ENCODE data around the gene KAT6B.
A peak's percentile ranks its signal among the peaks of the same experiment; 100 is the strongest.
"Not testable (repeated sequence)": the region's sequence is repeated elsewhere in the genome, so short reads cannot be mapped to it uniquely, and the experiment has no call there.

KAT6B gene

GRCh38 chr10:74792726-74793125 is 33.7 kb upstream of the KAT6B start:
- DNase-seq (ENCODE audit: low read depth): no peak

GRCh38 chr10:74793240-74793639 is 33.2 kb upstream of the KAT6B start:
- not testable (repeated sequence) for H3K4me3 ChIP-seq (ENCODE audit: low read depth, low read length); DNase-seq (ENCODE audit: low read depth)

More at GRCh38 chr10:74792726-74793125, 33.7 kb upstream of the KAT6B start:
- H3K4me3 ChIP-seq (ENCODE audit: low read depth, low read length): no peak overlapping the region
- no peak for TF ChIP-seq CTCF (IDR thresholded peaks at IDR 0.05; ENCODE audit: insufficient read depth, low read depth, low read length, missing control alignments)

GRCh38 chr10:74794531-74794930 is 31.9 kb upstream of the KAT6B start:
- no peak for DNase-seq (ENCODE audit: low read depth)
- TF ChIP-seq CTCF (IDR thresholded peaks at IDR 0.05; ENCODE audit: insufficient read depth, low read depth, low read length, missing control alignments): no peak
- H3K4me3 ChIP-seq (ENCODE audit: low read depth, low read length): no peak overlapping the region

- no peak for DNase-seq (ENCODE audit: low read depth)
- TF ChIP-seq CTCF (IDR thresholded peaks at IDR 0.05; ENCODE audit: insufficient read depth, low read depth, low read length, missing control alignments): no peak
- H3K4me3 ChIP-seq (ENCODE audit: low read depth, low read length): no peak overlapping the region
These were observed 28.9 kb upstream of the KAT6B start for GRCh38 chr10:74797550-74797949.

- DNase-seq (ENCODE audit: low read depth): peak; percentile 40
- H3K4me3 ChIP-seq (ENCODE audit: low read depth, low read length): no peak overlapping the region
- no peak for TF ChIP-seq CTCF (IDR thresholded peaks at IDR 0.05; ENCODE audit: insufficient read depth, low read depth, low read length, missing control alignments)
These were observed 26.6 kb upstream of the KAT6B start for GRCh38 chr10:74799721-74800221.

- TF ChIP-seq CTCF (IDR thresholded peaks at IDR 0.05; ENCODE audit: insufficient read depth, low read depth, low read length, missing control alignments): no peak
- no peak overlapping the region for H3K4me3 ChIP-seq (ENCODE audit: low read depth, low read length)
- no peak for DNase-seq (ENCODE audit: low read depth)
These were observed 25.0 kb upstream of the KAT6B start for GRCh38 chr10:74801447-74801846.

- no peak overlapping the region for H3K4me3 ChIP-seq (ENCODE audit: low read depth, low read length)
- no peak for DNase-seq (ENCODE audit: low read depth)
- no peak for TF ChIP-seq CTCF (IDR thresholded peaks at IDR 0.05; ENCODE audit: insufficient read depth, low read depth, low read length, missing control alignments)
These were observed 17.9 kb upstream of the KAT6B start for GRCh38 chr10:74808501-74808900.
